ENCODE results near the gene CDH4. TPM values are rescaled to one million over a fixed set of nuclear protein-coding genes. Genes with fewer than 3 reads are reported as not detected.

The CDH4 gene
- total RNA-seq, 1 donor from 2014 or later, result under 0.01 TPM

- no peak for DNase-seq (ENCODE audit: low read depth in 2 of 2)
Observed at GRCh38 chr20:61300709-61301108, 48.6 kb downstream of the CDH4 start.

DNA sequence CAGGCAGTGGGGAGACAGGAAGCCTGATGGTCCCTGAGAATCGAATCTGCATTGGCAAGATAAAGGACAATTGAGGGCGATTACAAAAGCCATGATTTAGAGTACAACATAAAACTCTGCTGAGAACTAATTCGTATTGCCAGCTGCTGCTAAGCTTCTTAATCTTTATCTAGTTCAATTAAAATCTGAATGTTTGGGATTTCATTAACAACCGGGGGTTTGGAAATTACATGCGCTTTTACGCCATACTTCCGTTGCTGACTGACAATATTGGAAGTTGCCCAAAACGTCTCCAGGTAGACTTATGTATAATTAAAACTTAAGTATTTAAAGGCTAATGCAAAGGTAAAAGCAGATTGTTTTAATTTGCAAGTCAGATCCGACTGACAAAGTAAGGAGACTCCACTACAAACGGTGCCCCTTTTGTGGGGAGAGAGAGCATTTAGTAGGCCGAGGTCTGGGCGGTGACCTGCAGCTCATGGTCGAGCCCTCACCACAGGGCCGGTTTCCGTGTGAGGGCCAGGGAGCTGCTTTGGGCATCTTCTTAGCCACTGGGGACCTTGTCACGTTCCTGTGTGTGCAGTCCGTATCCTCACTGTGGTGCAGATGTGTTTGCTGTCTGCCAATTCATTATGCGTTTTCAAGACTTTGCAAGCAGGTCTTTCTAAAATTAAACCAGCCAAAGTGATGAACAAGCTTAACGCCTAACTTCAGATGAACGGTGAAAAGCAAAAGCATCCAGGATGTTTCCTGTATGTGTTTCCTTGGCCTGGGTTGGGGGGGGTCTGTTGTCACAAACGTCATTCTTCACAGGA lies 49.9 kb downstream of the CDH4 start:
- DNase-seq (ENCODE audit: low read depth in 2 of 2), result no peak

DNA sequence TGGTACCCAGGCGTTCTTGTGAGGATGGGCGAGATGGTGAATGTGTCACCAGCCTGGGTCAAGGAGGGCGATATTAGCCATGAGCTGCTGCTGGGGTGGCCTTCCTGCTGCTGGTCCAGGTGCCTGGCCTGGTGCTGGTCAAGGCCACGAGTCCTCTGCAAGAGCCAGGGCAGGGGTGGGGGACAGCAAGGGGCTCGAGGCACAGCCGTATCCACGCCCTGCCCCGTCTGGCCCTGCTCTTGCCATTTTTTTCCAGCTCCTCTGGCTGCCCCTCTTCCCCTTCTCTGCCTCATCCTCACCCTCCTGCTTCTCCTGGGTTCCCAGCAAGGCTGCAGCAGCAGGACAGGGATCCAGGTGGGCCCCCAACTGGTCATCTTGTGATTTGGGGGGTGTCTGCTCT lies 51.2 kb downstream of the CDH4 start:
- no peak for DNase-seq (ENCODE audit: low read depth in 2 of 2)

GRCh38 chr20:61303675-61304074 lies 51.6 kb downstream of the CDH4 start:
- DNase-seq (ENCODE audit: low read depth in 2 of 2), result no peak

DNA sequence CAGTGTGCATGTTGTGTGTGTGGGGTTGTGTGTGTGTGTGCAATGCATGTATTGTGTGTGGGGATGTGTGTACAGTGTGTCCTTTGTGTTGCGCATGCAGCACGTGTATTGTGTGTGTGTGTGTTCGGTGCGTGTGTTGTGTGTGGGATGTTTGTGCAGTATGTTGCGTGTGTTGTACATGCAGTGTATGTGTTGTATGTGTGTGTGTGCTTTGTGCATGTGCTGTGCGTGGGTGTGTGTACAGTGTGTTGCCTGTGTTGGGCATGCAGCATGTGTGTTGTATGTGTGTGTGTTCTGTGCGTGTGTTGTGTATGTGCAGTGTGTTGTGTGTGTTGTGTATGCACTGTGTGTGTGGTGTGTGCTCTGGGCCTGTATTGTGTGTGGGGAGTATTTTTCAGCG lies 52.7 kb downstream of the CDH4 start:
- no peak for DNase-seq (ENCODE audit: low read depth in 2 of 2)

DNA sequence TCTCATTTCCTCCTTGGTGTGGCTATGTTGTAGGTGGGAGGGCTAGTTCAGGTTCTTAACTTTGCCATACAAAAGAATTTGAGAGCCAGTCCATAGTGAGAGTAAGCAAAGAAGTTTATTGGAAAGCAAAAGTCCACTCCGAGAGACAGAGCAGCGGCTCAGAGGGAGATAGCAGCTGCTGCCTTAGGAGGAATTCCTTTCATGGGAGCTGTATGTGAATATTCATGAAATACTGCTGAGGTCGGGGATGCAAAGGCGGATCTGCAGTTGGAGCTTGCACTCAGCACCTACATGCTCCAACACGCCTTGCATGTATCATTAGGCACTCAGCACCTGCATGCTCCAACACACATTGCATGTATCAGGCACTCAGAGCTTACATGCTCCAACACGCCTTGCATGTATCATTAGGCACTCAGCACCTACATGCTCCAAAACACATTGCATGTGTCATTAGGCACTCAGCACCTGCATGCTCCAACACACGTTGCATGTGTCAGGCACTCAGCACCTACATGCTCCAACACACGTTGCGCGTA lies 54.9 kb downstream of the CDH4 start:
- no peak for DNase-seq (ENCODE audit: low read depth in 2 of 2)

DNA sequence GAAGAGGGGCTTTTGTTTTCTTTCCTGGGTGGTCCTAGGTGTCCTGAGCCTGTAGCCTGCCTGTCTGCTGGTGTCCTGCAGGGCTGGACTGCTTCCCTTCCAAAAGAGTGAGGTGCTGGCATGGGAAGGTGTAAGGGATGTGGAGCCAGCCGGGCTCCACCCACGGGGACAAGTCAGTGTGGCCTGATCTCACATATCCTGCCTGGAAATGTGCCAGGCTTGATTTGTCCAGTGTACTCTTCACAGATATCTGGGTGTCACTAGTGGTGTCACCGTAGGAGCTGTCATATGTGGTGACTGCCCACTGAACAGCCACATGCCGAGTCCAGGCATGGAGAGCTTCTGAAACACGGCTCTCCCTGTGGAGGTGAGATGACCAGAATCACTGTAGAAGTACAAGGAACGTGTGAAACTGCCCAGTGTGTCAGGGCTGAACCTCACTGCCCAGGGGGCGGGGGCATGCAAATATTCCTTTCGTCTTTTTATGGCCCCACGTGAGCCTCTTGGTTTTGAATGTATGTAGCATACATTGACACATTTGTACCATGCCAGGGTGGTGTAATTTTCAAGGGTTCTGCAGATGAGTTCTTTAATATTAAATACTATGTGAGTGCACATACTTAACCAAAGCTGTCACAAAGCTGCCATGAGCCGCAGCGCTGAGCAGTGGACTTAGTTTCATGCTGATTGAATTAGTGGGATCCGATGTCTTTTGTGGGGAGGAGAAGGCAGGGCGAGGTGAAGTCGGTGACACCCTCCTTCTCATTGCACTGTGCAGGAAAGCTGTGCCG lies 55.8 kb downstream of the CDH4 start:
- DNase-seq (ENCODE audit: low read depth in 2 of 2), result no peak

DNA sequence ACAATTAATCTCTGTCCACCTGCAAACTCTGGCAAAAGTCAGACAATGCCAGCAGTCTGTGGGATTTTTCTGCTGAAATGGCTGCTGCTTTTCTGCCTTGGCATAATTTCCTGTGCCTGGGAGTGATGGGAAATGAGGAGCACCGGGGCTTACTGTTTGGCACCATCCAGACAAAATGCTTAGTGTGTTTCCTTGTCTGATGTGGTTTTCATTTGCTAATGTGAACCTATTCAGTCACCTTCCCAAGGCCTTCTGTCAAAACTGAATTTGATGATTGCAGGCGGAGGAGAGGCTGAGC lies 56.4 kb downstream of the CDH4 start:
- DNase-seq (ENCODE audit: low read depth in 2 of 2), result no peak

- DNase-seq (ENCODE audit: low read depth in 2 of 2), result no peak
Observed at GRCh38 chr20:61310954-61311353, 58.9 kb downstream of the CDH4 start.

GRCh38 chr20:61311656-61312387 lies 59.8 kb downstream of the CDH4 start:
- DNase-seq (ENCODE audit: low read depth in 2 of 2), result no peak

- no peak for DNase-seq (ENCODE audit: low read depth in 2 of 2)
Observed at GRCh38 chr20:61312925-61313324, 60.9 kb downstream of the CDH4 start.

DNA sequence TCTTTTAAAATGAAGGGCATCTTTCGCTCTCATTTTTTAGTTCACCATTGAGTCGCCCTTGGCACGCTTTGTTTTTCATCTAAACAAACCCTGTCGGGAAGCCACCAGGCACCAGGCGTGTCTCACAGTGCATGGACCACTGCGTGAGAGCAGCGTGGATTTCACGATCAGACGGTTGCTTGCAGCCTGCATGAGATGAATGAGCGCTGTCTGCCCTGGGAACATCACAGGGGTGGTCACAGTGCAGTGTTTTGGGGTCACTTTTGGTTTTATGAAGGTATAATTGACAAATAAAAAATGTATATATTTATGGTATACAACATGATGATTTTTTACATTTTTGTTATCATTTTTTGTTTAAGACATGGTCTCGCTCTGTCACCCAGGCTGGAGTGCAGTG lies 61.3 kb downstream of the CDH4 start:
- no peak for DNase-seq (ENCODE audit: low read depth in 2 of 2)

GRCh38 chr20:61314326-61315010 lies 62.4 kb downstream of the CDH4 start:
- DNase-seq (ENCODE audit: low read depth in 2 of 2), result no peak

DNA sequence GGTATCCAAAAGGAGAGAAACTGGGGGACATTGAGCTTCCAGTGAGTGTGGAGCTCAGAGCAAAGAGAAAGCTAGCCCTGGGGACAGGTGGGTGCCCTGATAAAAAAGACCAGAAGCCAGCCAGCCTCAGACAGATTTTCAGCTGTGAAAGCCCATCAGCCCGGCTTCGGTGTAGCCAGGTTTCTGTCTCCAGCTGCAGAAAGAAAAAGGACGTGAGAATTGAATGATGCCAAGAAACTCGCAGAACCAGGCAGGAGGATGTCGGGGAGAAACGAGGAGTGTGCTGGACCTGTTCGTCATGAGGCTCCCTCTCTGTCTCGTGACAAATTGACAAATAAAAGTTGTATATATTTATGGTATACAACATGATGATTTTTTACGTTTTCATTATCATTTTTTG lies 63.3 kb downstream of the CDH4 start:
- no peak for DNase-seq (ENCODE audit: low read depth in 2 of 2)

DNA sequence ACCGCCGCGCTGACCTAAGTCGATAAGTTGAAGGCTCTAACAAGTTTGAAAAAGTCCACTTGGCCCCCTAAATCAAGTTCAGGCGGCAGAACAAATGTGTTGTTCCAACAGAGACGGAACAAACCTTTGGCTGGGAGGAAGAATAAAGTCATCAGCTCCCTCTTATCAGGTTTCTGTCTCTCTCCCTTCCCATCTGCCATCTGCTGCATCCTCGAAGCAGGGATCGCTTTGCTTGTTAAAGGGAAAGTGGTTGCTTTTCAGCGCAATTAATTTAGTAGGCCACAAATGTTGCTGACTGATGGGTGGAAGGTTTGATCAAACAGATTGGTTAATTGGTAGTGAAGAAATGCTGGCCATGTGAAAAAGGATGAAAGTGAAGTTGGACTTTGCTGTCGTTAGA lies 64.3 kb downstream of the CDH4 start:
- no peak for DNase-seq (ENCODE audit: low read depth in 2 of 2)

DNA sequence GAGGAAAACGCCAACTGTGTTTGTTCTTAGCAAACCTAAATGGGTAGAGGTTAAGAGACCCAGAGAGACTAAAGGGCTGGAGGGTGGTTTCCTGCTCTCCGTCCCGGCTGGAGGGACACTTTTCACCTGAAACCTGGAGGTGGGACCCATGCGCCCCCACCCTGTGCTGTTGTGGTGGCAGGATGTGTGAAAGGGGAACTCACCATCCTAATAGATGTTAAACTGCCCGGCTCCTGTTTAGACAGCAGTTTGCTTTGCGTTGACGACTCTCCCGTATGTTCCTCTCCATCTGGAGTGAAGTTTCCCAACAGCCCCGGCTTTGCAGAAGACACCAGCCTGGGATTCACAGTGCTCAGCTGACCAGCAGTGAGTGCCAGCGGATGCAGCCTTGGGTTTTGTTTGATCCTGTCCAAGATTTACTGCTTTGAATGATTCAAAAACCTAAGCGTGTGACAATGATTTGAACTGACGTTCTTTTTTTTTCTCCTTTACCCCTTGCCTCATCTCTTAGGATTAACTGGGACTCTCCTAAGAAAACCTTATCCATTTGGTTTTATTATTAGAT lies 66.0 kb downstream of the CDH4 start:
- no peak for DNase-seq (ENCODE audit: low read depth in 2 of 2)

GRCh38 chr20:61320691-61321425 lies 68.8 kb downstream of the CDH4 start:
- no peak for DNase-seq (ENCODE audit: low read depth in 2 of 2)

- no peak for DNase-seq (ENCODE audit: low read depth in 2 of 2)
Observed at GRCh38 chr20:61321481-61321880, 69.4 kb downstream of the CDH4 start.

- no peak for DNase-seq (ENCODE audit: low read depth in 2 of 2)
Observed at GRCh38 chr20:61322151-61322865, 70.2 kb downstream of the CDH4 start.

GRCh38 chr20:61324906-61325305 lies 72.8 kb downstream of the CDH4 start:
- no peak for DNase-seq (ENCODE audit: low read depth in 2 of 2)
